ENCODE measurements around the gene ONECUT3. TPM values are rescaled to one million over a fixed set of nuclear protein-coding genes. Genes with fewer than 3 reads are reported as not detected.

Gene ONECUT3
- total and polyA plus RNA-seq, 9 of the 15 experiments (the other 6 are each of a cell fraction or from before 2014, with no cell fraction given), result not detected

GRCh38 chr19:1749373-1750342, 3.6 kb upstream of the ONECUT3 start:
- ChIA-PET CTCF (ENCODE audit: low intra/inter-chr PET ratio) (no interaction called here), POLR2A (interaction anchor here (0.7 kb wide), 1 partner anchor 87 kb away, joined by 3 read pairs; no protein-coding TSS in a partner anchor)
- H2AFZ ChIP-seq (ENCODE audit: low read depth, low read length), result no peak overlapping the region
- 88% methylated on average over 24 of the region's 99 CpGs for WGBS (ENCODE audit: insufficient coverage, low coverage, missing lambda C conversion rate)
- no peak overlapping the region for H3K27ac ChIP-seq (ENCODE audit: extremely low read depth, low read depth, low read length)
- H3K9ac ChIP-seq (ENCODE audit: insufficient read depth in 1 of 2, low read depth in 2 of 2, low read length in 2 of 2), result peak overlapping the region in 1 of 2 experiments; percentile 97; a peak in 1 of 4 replicates
- intact Hi-C loops (cut with micrococcal nuclease), result no loop called here
- FAIRE-seq (no peak), ATAC-seq (no peak), DNase-seq (ENCODE audit: extremely low read depth in 1 of 4, low spot score in 3 of 4) (no peak)
- H3K9me3 ChIP-seq (replicated peaks; ENCODE audit: control insufficient read depth, insufficient read depth, low read depth, low read length), result no peaks in the 10 kb centered on the region
- BruUV-seq (replicated peaks), result no TSS peak
- peaks cover 2 to 6% of the 10 kb centered on the region in 2 experiments; a peak in 3 of 5 replicates for H3K27me3 ChIP-seq (ENCODE audit: control insufficient read depth in 2 of 2, insufficient read depth in 2 of 2, low read length in 2 of 2)
- no peak overlapping the region; the same call in 1 of the 2 replicates for H3K4me3 ChIP-seq
- H3K9me1 ChIP-seq (ENCODE audit: control insufficient read depth, insufficient read depth, low read length), result no peaks in the 10 kb centered on the region
- no peaks in the 10 kb centered on the region for H4K20me1 ChIP-seq (replicated peaks; ENCODE audit: control insufficient read depth, insufficient read depth, low read length)
- no peaks in the 10 kb centered on the region for H3K36me3 ChIP-seq (ENCODE audit: control insufficient read depth, insufficient read depth, low read length)
- peaks cover 24 to 76% of the 10 kb centered on the region in 2 experiments for H3K4me1 ChIP-seq (replicated peaks in 1 of 2; ENCODE audit: control insufficient read depth in 2 of 2, insufficient read depth in 2 of 2, low read length in 2 of 2)
- H3K79me2 ChIP-seq (ENCODE audit: control insufficient read depth, insufficient read depth, low read length), result no peaks in the 10 kb centered on the region
- 0 out of 2 replicates have a peak, but pooled peaks have one; percentile 4 for TF ChIP-seq ZBTB7A (IDR thresholded peaks at IDR 0.05; ENCODE audit: borderline replicate concordance, control insufficient read depth, low read depth, low read length)
- TF ChIP-seq HNRNPL (IDR thresholded peaks at IDR 0.05; ENCODE audit: low read depth, low read length), result 0 out of 2 replicates have a peak, but pooled peaks have one; percentile 23
- TF ChIP-seq KDM5B (IDR thresholded peaks at IDR 0.05; ENCODE audit: insufficient replicate concordance, low read depth, low read length), result peak; percentile 39
- TF ChIP-seq CTCF (IDR thresholded peaks at IDR 0.05 in 2 of 3, conservative IDR thresholded peaks at IDR 0.05 in 1 of 3; ENCODE audit: insufficient read depth in 2 of 3, low read depth in 1 of 3, low read length in 3 of 3), result no peak
- no peak for TF ChIP-seq DLX4 (CRISPR knock-in tag; IDR thresholded peaks at IDR 0.05)
- H3K4me2 ChIP-seq (ENCODE audit: insufficient read depth, low read length), result no peak overlapping the region
- in situ Hi-C loops (cut with MboI), result no loop called here
